HepG2 (cell line): Measurements from ENCODE around the gene AMDHD1. TPM values are rescaled to one million over a fixed set of nuclear protein-coding genes. Genes with fewer than 3 reads are reported as not detected.

Source experiments
- ARID5B ChIP-seq: IDR thresholded peaks from 2 replicates; pipeline ENCODE4 v1.4.0; 2020; ENCODE audit warnings: mild to moderate bottlenecking, missing genetic modification reagents
- EZH2 ChIP-seq: conservative IDR thresholded peaks from 2 replicates; pipeline ENCODE4 v1.6.1; 2012; ENCODE audit warnings: mild to moderate bottlenecking, low read depth, low read length, moderate library complexity
- MTA3 ChIP-seq: sonication (generic); formaldehyde crosslinking; IDR thresholded peaks from 2 replicates; pipeline ENCODE4 v1.4.0; 2020; ENCODE audit warnings: missing genetic modification reagents
- NFKBIZ ChIP-seq: IDR thresholded peaks from 2 replicates; pipeline ENCODE4 v1.6.1; 2018; ENCODE audit warnings: missing genetic modification reagents, missing compliant biosample characterization
- NKX3-1 ChIP-seq: sonication (generic); formaldehyde crosslinking; IDR thresholded peaks from 2 replicates; pipeline ENCODE4 v1.5.0; 2020; ENCODE audit warnings: missing genetic modification reagents
- SCMH1 ChIP-seq: sonication (generic); formaldehyde crosslinking; IDR thresholded peaks from 2 replicates; pipeline ENCODE4 v1.9.0; 2021; ENCODE audit warnings: missing genetic modification reagents, mild to moderate bottlenecking, borderline replicate concordance
- ZEB1 ChIP-seq: IDR thresholded peaks from 2 replicates; pipeline ENCODE4 v1.6.1; 2012; ENCODE audit warnings: mild to moderate bottlenecking, low read depth, inconsistent platforms; ENCODE audit not compliant: insufficient replicate concordance
- ZNF232 ChIP-seq: sonication (generic); formaldehyde crosslinking; IDR thresholded peaks from 2 replicates; pipeline ENCODE4 v1.4.0; 2020; ENCODE audit warnings: missing genetic modification reagents, borderline replicate concordance
- ZNF441 ChIP-seq: sonication (generic); formaldehyde crosslinking; IDR thresholded peaks from 2 replicates; pipeline ENCODE4 v1.7.0; 2021; ENCODE audit warnings: missing genetic modification reagents, borderline replicate concordance
- ZNF563 ChIP-seq: sonication (generic); formaldehyde crosslinking; IDR thresholded peaks from 2 replicates; pipeline ENCODE4 v1.8.0; 2022; ENCODE audit warnings: mild to moderate bottlenecking, moderate library complexity, missing genetic modification reagents
- ZSCAN20 ChIP-seq: sonication (generic); formaldehyde crosslinking; IDR thresholded peaks from 2 replicates; pipeline ENCODE4 v1.4.0; 2020; ENCODE audit warnings: missing genetic modification reagents, mild to moderate bottlenecking, borderline replicate concordance
- ZSCAN9 ChIP-seq: IDR thresholded peaks from 2 replicates; pipeline ENCODE4 v1.6.1; 2016; ENCODE audit warnings: borderline replicate concordance
- polyA plus RNA-seq, 8 experiments: library from polyadenylated mRNA; depleted of rRNA in 3 of 8; stranded (reverse) in 7 of 8; unstranded in 1 of 8; fragments of >200 nt; fragmentation: Illumina TruSeq in 4 of 8; extraction: Trizol in 4 of 8; gene quantifications; 2 replicates each; pipeline versions ENCODE4 v1.2.1 to v1.2.3, GENCODE V29; 2011 to 2016; ENCODE audit warnings: low read depth in 4 of 8, missing spikeins in 1 of 8, mixed read lengths in 1 of 8; ENCODE audit not compliant: insufficient read depth in 1 of 8
- total RNA-seq, 5 experiments: library from RNA; depleted of rRNA; stranded (reverse); fragments of >200 nt; fragmentation: Illumina TruSeq; extraction: Trizol; gene quantifications; 2 replicates each; pipeline ENCODE4 v1.2.3, GENCODE V29; 2016; ENCODE audit warnings: low read depth in 1 of 5
- TF ChIP-seq, protein P1 (sequence below): sonication (generic); formaldehyde crosslinking; IDR thresholded peaks from 2 replicates; pipeline ENCODE4 v1.9.0; 2021; ENCODE audit warnings: missing genetic modification reagents, borderline replicate concordance
- TF ChIP-seq, protein P2 (sequence below): sonication (generic); formaldehyde crosslinking; IDR thresholded peaks from 2 replicates; pipeline ENCODE4 v1.4.0; 2020; ENCODE audit warnings: mild to moderate bottlenecking, missing genetic modification reagents

AMDHD1 gene
- total and polyA plus RNA-seq, 2 of the 13 experiments (the other 11 are each of a cell fraction or from before 2014, with no cell fraction given) = 6.5 to 29.6 TPM

- peak; percentile 97 for TF ChIP-seq ARID5B (CRISPR knock-in tag)
- peak; percentile 82 for TF ChIP-seq ZEB1
- TF ChIP-seq, protein P1, sequence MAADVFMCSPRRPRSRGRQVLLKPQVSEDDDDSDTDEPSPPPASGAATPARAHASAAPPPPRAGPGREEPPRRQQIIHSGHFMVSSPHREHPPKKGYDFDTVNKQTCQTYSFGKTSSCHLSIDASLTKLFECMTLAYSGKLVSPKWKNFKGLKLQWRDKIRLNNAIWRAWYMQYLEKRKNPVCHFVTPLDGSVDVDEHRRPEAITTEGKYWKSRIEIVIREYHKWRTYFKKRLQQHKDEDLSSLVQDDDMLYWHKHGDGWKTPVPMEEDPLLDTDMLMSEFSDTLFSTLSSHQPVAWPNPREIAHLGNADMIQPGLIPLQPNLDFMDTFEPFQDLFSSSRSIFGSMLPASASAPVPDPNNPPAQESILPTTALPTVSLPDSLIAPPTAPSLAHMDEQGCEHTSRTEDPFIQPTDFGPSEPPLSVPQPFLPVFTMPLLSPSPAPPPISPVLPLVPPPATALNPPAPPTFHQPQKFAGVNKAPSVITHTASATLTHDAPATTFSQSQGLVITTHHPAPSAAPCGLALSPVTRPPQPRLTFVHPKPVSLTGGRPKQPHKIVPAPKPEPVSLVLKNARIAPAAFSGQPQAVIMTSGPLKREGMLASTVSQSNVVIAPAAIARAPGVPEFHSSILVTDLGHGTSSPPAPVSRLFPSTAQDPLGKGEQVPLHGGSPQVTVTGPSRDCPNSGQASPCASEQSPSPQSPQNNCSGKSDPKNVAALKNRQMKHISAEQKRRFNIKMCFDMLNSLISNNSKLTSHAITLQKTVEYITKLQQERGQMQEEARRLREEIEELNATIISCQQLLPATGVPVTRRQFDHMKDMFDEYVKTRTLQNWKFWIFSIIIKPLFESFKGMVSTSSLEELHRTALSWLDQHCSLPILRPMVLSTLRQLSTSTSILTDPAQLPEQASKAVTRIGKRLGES (CRISPR knock-in tag) = no peak
- no peak for TF ChIP-seq ZNF232 (CRISPR knock-in tag)
- TF ChIP-seq EZH2 = no peak
- TF ChIP-seq SCMH1 (CRISPR knock-in tag) = no peak
- TF ChIP-seq, protein P2, sequence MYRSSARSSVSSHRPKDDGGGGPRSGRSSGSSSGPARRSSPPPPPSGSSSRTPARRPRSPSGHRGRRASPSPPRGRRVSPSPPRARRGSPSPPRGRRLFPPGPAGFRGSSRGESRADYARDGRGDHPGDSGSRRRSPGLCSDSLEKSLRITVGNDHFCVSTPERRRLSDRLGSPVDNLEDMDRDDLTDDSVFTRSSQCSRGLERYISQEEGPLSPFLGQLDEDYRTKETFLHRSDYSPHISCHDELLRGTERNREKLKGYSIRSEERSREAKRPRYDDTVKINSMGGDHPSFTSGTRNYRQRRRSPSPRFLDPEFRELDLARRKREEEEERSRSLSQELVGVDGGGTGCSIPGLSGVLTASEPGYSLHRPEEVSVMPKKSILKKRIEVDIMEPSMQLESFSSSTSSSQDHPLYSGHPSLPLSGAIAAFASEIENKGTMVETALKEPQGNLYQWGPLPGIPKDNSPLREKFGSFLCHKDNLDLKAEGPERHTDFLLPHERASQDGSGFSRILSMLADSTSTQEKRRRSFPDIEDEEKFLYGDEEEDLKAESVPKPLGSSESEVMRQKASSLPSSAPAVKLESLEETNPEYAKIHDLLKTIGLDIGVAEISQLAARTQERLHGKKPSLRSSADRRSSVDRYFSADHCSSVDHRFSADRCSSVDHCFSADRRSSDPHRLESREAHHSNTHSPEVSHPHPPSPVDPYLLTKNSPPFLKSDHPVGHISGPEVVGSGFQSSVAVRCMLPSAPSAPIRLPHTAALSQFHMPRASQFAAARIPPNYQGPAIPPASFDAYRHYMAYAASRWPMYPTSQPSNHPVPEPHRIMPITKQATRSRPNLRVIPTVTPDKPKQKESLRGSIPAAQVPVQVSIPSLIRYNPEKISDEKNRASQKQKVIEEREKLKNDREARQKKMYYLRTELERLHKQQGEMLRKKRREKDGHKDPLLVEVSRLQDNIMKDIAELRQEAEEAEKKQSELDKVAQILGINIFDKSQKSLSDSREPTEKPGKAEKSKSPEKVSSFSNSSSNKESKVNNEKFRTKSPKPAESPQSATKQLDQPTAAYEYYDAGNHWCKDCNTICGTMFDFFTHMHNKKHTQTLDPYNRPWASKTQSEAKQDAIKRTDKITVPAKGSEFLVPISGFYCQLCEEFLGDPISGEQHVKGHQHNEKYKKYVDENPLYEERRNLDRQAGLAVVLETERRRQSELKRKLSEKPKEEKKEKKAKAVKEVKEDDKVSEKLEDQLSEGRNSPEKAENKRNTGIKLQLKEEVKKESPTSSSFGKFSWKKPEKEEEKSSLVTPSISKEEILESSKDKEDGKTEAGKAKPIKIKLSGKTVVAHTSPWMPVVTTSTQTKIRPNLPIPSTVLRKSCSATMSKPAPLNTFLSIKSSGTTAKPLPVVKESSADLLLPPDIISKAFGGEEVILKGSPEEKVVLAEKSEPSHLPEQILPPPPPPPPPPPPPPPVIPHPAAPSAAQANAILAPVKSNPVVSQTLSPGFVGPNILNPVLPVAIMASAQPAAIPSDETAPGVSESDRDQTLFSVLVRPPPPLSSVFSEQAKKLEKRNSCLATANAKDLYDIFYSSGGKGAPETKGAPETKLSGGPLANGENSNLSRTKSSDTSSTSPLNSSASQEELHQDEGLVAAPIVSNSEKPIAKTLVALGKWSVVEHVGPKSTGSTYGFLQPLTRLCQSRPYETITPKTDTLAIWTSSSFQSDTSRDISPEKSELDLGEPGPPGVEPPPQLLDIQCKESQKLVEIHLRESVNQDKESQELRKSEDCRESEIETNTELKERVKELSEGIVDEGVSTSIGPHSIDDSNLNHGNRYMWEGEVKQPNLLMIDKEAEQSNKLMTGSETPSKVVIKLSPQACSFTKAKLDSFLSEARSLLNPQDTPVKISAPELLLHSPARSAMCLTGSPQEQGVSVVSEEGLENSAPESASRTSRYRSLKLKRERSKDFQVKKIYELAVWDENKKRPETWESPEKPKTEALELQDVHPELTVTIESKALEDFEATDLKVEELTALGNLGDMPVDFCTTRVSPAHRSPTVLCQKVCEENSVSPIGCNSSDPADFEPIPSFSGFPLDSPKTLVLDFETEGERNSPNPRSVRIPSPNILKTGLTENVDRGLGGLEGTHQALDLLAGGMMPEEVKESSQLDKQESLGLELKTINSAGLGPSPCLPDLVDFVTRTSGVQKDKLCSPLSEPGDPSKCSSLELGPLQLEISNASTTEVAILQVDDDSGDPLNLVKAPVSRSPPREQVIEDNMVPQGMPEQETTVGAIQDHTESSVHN (CRISPR knock-in tag) = no peak
- TF ChIP-seq ZNF563 (CRISPR knock-in tag) = no peak
- no peak for TF ChIP-seq ZNF441 (CRISPR knock-in tag)
- no peak for TF ChIP-seq NFKBIZ
- TF ChIP-seq ZSCAN20 (CRISPR knock-in tag) = no peak
- TF ChIP-seq NKX3-1 = no peak; the same call in 1 of the 2 replicates
- TF ChIP-seq ZSCAN9 (CRISPR knock-in tag) = no peak
- TF ChIP-seq MTA3 (CRISPR knock-in tag) = no peak
Measured at GRCh38 chr12:95949477-95950206, 6.5 kb downstream of the AMDHD1 start (continued).
